ENCODE results near the gene LOXL3. TPM values are rescaled to one million over a fixed set of nuclear protein-coding genes. Genes with fewer than 3 reads are reported as not detected.
A peak's percentile ranks its signal among the peaks of the same experiment; 100 is the strongest.

Gene LOXL3
- total and polyA plus RNA-seq, 2 of the 8 experiments (the other 6 are each of a cell fraction or from before 2014, with no cell fraction given): 22.4 to 27.2 TPM

DNA sequence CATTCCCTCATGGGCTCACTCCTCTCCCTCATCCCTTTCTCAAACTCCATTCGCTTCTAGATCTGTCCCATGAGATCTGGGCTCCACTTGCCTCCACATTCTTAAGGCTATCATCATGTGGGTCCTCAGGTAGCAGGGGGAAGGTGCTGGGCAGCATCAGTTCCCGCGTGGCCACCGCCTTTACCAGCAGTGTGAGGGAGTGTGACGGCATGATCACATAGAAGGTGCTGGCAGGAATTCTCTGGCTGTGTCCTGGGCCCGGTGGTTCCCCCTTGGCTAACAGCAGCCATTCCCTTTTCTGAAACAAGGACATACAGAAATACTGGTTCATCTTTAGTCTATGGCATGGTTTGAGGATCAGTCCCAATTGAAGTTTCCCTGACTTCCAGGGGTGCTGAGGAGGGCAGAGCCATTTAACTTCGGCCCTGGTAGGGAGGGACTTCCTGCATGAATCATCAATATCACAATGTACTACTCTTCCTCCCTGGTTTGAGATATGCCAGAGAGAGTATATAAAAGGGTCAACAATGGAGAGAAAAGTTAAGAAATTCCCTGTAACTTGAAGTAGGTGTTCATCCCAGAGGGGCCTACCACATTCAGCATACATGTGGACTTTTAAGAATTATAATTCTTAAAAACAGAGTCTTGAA lies 8.5 kb upstream of the LOXL3 start:
- Histone ChIP-seq H3K27ac (ENCODE audit: low read depth, low read length) (no peak overlapping the region), H3K4me3 (ENCODE audit: extremely low read depth in 1 of 4, insufficient read depth in 2 of 4, low read depth in 3 of 4, low read length in 4 of 4) (no peak overlapping the region), H4K91ac (replicated peaks; ENCODE audit: insufficient read length, low read length) (no peak overlapping the region), H3K23ac (ENCODE audit: insufficient read length) (no peak overlapping the region), H3K27me3 (replicated peaks in 1 of 4; ENCODE audit: control insufficient read depth in 3 of 4, extremely low read depth in 1 of 4, insufficient read depth in 3 of 4, low read length in 3 of 4) (peaks cover 0 to 9% (median 3%) of the 10 kb centered on the region in 4 experiments; a peak in 3 of 7 replicates), H3K23me2 (ENCODE audit: low read depth, low read length) (no peaks in the 10 kb centered on the region), H4K20me1 (replicated peaks in 1 of 2; ENCODE audit: control insufficient read depth in 1 of 2, insufficient read depth in 2 of 2, low read length in 2 of 2) (no peaks in the 10 kb centered on the region), H3K4ac (replicated peaks; ENCODE audit: insufficient read length, low read depth, low read length) (no peak overlapping the region), H3K4me2 (ENCODE audit: insufficient read depth in 1 of 2, low read depth in 2 of 2, low read length in 2 of 2) (no peak overlapping the region), H4K8ac (ENCODE audit: extremely low read depth, insufficient read depth, low read length) (no peak overlapping the region), H3K18ac (ENCODE audit: extremely low read depth, low read length) (no peak overlapping the region), H2BK15ac (ENCODE audit: low read length) (no peak overlapping the region), H2AFZ (ENCODE audit: low read length) (no peak overlapping the region), H2BK120ac (replicated peaks; ENCODE audit: low read depth, low read length) (no peak overlapping the region), H2BK12ac (ENCODE audit: low read depth, low read length) (peak overlapping the region; percentile 71; the same call in 1 of the 2 replicates), H3K9ac (replicated peaks in 1 of 4; ENCODE audit: extremely low read depth in 1 of 4, low read depth in 3 of 4, low read length in 3 of 4) (no peak overlapping the region), H3K9me3 (ENCODE audit: insufficient read depth in 2 of 2, low read depth in 1 of 2, low read length in 1 of 2) (no peaks in the 10 kb centered on the region), H2BK20ac (ENCODE audit: low read length) (no peak overlapping the region), H3K4me1 (replicated peaks in 1 of 4; ENCODE audit: control insufficient read depth in 3 of 4, insufficient read depth in 4 of 4, low read length in 3 of 4) (peaks cover 0 to 6% (median 2%) of the 10 kb centered on the region in 4 experiments; a peak in 5 of 7 replicates), H4K5ac (ENCODE audit: insufficient read length, low read depth, low read length) (no peak overlapping the region), H3K79me2 (ENCODE audit: control insufficient read depth in 1 of 2, insufficient read depth in 2 of 2, low read length in 2 of 2) (no peaks in the 10 kb centered on the region), H3K36me3 (ENCODE audit: control insufficient read depth in 2 of 4, insufficient read depth in 4 of 4, low read length in 3 of 4) (no peaks in the 10 kb centered on the region), H3K56ac (replicated peaks; ENCODE audit: insufficient read length, low read depth, low read length) (no peak overlapping the region), H3K79me1 (ENCODE audit: low read depth, low read length) (0 out of 2 replicates have a peak, but pooled peaks cover 2% of the 10 kb centered on the region), H2BK5ac (ENCODE audit: low read depth, low read length) (no peak overlapping the region; the same call in 1 of the 2 replicates), H3K14ac (ENCODE audit: insufficient read length) (no peak overlapping the region), H2AK5ac (ENCODE audit: low read depth, low read length) (no peak overlapping the region)
- ChIA-PET CTCF (ENCODE audit: partially characterized antibody) (interaction anchor here (0.9 to 7.5 kb wide), 2 partner anchors 25 kb away, joined by 4 to 56 read pairs; no protein-coding TSS in a partner anchor), POLR2A (ENCODE audit: partially characterized antibody) (no interaction called here)
- WGBS, 2 experiments (ENCODE audit: extremely low coverage in 1 of 2, insufficient coverage in 1 of 2, insufficient read length in 1 of 2, insufficient replicate concordance in 2 of 2, low coverage in 1 of 2, low lambda C conversion rate in 2 of 2, missing lambda C conversion rate in 1 of 2): 83% methylated on average over 7 of the region's 7 CpGs; no CpG with 5 or more reads in 1 of the 2 experiments
- DNase-seq (ENCODE audit: low read depth in 1 of 2, low spot score in 2 of 2) (no peak), FAIRE-seq (no peak)
- TF ChIP-seq EGR1 (IDR thresholded peaks at IDR 0.05; ENCODE audit: borderline replicate concordance, low read depth, low read length) (no peak), JUND (IDR thresholded peaks at IDR 0.05; ENCODE audit: low read length) (no peak), BRCA1 (IDR thresholded peaks at IDR 0.05; ENCODE audit: low read depth, low read length) (no peak), CHD2 (IDR thresholded peaks at IDR 0.05; ENCODE audit: low read length) (no peak), CREB1 (IDR thresholded peaks at IDR 0.05) (no peak), CBX5 (IDR thresholded peaks at IDR 0.05; ENCODE audit: low read depth, low read length) (no peak), MAFK (IDR thresholded peaks at IDR 0.05; ENCODE audit: low read depth, low read length) (no peak), YY1 (IDR thresholded peaks at IDR 0.05; ENCODE audit: low read depth, low read length) (no peak), SIX5 (IDR thresholded peaks at IDR 0.05; ENCODE audit: low read depth, low read length) (no peak), TAF7 (optimal IDR thresholded peaks at IDR 0.05; ENCODE audit: borderline replicate concordance, low read depth, low read length) (no peak)
- TF ChIP-seq, protein P1, sequence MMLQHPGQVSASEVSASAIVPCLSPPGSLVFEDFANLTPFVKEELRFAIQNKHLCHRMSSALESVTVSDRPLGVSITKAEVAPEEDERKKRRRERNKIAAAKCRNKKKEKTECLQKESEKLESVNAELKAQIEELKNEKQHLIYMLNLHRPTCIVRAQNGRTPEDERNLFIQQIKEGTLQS (IDR thresholded peaks at IDR 0.05; ENCODE audit: insufficient read depth, low read depth, low read length): no peak
- TF ChIP-seq, protein P2, sequence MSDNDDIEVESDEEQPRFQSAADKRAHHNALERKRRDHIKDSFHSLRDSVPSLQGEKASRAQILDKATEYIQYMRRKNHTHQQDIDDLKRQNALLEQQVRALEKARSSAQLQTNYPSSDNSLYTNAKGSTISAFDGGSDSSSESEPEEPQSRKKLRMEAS (IDR thresholded peaks at IDR 0.05): no peak
- TF ChIP-seq, protein P3, sequence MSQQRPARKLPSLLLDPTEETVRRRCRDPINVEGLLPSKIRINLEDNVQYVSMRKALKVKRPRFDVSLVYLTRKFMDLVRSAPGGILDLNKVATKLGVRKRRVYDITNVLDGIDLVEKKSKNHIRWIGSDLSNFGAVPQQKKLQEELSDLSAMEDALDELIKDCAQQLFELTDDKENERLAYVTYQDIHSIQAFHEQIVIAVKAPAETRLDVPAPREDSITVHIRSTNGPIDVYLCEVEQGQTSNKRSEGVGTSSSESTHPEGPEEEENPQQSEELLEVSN (IDR thresholded peaks at IDR 0.05): no peak
